Measurements from ENCODE around the gene F10.
"Not testable (repeated sequence)": the region's sequence is repeated elsewhere in the genome, so short reads cannot be mapped to it uniquely, and the experiment has no call there.

The F10 gene

DNA sequence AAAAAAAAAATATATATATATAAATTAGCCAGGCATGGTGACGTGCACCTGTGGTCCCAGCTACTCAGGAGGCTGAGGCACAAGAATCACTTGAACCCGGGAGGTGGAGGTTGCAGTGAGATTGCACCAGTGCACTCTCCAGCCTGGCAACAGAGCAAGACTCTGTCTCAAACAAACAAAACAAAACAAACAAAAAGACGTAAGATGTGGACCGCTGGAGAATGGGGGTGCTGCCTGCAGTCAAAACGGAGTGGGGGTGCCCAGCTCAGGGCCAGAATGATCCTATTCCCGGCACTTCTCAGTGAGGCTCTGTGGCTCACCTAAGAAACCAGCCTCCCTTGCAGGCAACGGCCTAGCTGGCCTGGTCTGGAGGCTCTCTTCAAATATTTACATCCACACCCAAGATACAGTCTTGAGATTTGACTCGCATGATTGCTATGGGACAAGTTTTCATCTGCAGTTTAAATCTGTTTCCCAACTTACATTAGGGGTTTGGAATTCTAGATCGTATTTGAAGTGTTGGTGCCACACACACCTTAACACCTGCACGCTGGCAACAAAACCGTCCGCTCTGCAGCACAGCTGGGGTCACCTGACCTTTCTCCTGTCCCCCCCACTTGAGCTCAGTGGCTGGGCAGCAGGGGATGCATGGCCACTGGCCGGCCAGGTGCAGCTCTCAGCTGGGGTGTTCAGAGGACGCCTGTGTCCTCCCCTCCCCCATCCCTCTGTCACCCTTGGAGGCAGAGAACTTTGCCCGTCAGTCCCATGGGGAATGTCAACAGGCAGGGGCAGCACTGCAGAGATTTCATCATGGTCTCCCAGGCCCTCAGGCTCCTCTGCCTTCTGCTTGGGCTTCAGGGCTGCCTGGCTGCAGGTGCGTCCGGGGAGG lies 17.3 kb upstream of the F10 start, which contains the start of gene F7:
Gene F7, plus strand, starts transcription at position 760 of the 889 bp plus-strand sequence. Its CDS starts 51 bp downstream, at position 811.
- H3K9me3 ChIP-seq (ENCODE audit: control insufficient read depth, insufficient read depth, low read length), result no peaks in the 10 kb centered on the region
- peaks cover 11% of the 10 kb centered on the region; the same call in 1 of the 2 replicates for H3K4me1 ChIP-seq (ENCODE audit: insufficient read depth, low read length)
- H3K36me3 ChIP-seq (ENCODE audit: insufficient read depth, low read length), result no peaks in the 10 kb centered on the region
- H3K9ac ChIP-seq (ENCODE audit: low read depth, low read length), result no peak within 1 kb of the TSS

DNA sequence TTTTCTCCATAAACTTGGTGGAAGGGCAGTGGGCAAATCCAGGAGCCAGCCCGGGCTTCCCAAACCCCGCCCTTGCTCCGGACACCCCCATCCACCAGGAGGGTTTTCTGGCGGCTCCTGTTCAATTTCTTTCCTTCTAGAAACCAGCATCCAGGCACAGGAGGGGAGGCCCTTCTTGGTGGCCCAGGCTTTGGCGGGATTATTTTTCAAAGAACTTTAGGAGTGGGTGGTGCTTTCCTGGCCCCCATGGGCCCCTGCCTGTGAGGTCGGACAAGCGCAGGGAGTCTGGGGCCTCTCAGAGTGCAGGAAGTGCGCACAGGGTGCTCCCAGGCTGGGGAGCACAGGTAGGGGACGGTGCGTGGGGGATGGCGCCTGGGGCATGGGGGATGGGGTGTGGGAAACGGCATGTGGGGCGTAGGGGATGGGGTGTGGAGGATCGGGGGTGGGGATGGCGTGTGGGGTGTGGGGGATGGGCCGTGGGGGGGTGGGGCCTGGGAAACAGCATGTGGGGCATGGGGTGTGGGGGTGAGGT lies 16.6 kb upstream of the F10 start:
- Histone ChIP-seq H3K9ac (ENCODE audit: low read depth, low read length) (no peak overlapping the region), H3K9me3 (ENCODE audit: control insufficient read depth, insufficient read depth, low read length) (no peaks in the 10 kb centered on the region), H3K36me3 (ENCODE audit: insufficient read depth, low read length) (no peaks in the 10 kb centered on the region), H3K4me1 (ENCODE audit: insufficient read depth, low read length) (peaks cover 11% of the 10 kb centered on the region; the same call in 1 of the 2 replicates)

DNA sequence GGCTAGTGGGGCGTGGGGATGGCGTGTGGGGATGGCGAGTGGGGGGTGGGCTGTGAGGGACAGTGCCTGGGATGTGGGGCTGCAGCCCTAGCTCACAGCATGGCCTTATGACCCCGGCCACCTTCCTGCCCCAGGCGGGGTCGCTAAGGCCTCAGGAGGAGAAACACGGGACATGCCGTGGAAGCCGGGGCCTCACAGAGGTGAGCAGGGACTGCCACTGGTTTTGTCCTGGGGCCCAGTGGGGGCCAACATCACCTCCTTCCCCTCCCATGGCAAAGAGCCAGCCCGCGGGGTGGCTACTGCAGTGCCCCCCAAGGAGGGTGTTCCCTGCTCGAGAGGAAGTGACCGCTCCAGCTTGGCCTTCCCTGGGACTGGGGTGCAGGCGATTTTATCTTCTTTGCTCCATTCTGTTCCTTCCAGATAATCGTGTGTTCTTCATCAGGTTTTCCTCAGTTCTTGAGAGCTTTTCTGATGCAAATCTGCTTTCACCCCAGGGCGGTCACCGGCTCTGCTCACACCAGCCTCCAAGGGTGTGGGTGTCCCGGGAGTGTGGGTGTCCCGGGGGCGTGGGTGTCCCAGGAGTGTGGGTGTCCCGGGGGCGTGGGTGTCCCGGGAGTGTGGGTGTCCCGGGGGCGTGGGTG lies 15.8 kb upstream of the F10 start:
- no peaks in the 10 kb centered on the region for H3K36me3 ChIP-seq (ENCODE audit: insufficient read depth, low read length)
- H3K4me1 ChIP-seq (ENCODE audit: insufficient read depth, low read length), result peaks cover 11% of the 10 kb centered on the region; the same call in 1 of the 2 replicates
- H3K9ac ChIP-seq (ENCODE audit: low read depth, low read length), result no peak overlapping the region
- H3K9me3 ChIP-seq (ENCODE audit: control insufficient read depth, insufficient read depth, low read length), result no peaks in the 10 kb centered on the region

DNA sequence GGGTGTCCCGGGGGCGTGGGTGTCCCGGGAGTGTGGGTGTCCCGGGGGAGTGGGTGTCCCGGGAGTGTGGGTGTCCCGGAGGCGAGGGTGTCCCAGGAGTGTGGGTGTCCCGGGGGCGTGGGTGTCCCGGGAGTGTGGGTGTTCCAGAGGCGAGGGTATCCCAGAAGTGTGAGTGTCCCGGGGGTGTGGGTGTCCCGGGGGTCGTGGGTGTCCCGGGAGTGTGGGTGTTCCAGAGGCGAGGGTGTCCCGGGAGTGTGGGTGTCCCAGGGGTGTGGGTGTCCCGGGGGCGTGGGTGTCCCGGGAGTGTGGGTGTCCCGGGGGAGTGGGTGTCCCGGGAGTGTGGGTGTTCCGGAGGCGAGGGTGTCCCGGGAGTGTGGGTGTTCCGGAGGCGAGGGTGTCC lies 14.1 kb upstream of the F10 start:
- H3K4me1 ChIP-seq (ENCODE audit: insufficient read depth, low read length), result peaks cover 11% of the 10 kb centered on the region; the same call in 1 of the 2 replicates
- H3K9ac ChIP-seq (ENCODE audit: low read depth, low read length); H3K9me3 ChIP-seq (ENCODE audit: control insufficient read depth, insufficient read depth, low read length); H3K36me3 ChIP-seq (ENCODE audit: insufficient read depth, low read length): not testable (repeated sequence)

DNA sequence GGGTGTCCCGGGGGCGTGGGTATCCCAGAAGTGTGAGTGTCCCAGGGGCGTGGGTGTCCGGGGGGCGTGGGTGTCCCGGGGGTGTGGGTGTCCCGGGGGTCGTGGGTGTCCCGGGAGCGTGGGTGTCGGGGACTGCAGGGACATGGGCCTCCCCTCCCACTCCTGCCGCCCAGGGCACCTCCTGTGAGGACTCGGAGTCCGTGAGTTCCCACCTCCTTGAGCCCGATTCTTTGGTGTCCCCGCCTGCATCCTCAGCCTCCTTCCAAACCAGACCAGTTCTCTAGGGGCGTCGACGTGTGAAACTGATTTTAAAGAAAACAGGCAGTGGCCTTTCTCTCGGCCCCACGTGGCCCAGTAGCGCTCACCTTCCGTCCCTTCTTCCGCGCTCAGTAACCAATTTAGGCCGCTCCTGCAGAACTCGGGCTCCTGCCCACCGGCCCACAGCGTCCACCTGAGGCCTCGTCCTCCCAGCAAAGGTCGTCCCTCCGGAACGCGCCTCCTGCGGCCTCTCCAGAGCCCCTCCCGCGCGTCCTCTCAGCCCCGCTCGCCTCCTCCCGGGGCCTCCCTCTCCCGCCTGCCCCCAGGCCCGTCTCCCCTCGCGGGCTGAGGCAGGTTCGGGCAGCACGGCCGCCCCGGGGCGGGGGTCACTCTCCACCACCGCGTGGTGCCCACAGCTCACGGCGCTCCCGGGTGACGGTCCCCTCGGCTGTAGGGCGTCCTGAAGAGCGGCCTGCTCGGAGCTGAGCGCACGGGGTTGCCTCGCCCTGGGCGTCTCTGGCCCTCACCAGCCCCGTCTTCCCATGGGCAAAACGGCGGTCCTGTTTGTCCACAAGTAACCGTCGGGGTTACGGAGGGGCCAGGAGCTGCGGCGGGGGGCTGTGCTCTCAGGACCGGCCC lies 13.2 kb upstream of the F10 start:
- peaks cover 11% of the 10 kb centered on the region; the same call in 1 of the 2 replicates for H3K4me1 ChIP-seq (ENCODE audit: insufficient read depth, low read length)
- H3K36me3 ChIP-seq (ENCODE audit: insufficient read depth, low read length), result no peaks in the 10 kb centered on the region
- H3K9me3 ChIP-seq (ENCODE audit: control insufficient read depth, insufficient read depth, low read length), result no peaks in the 10 kb centered on the region; the same call in 1 of the 2 replicates
- H3K9ac ChIP-seq (ENCODE audit: low read depth, low read length), result peak overlapping the region; percentile 53; the same call in 1 of the 2 replicates

DNA sequence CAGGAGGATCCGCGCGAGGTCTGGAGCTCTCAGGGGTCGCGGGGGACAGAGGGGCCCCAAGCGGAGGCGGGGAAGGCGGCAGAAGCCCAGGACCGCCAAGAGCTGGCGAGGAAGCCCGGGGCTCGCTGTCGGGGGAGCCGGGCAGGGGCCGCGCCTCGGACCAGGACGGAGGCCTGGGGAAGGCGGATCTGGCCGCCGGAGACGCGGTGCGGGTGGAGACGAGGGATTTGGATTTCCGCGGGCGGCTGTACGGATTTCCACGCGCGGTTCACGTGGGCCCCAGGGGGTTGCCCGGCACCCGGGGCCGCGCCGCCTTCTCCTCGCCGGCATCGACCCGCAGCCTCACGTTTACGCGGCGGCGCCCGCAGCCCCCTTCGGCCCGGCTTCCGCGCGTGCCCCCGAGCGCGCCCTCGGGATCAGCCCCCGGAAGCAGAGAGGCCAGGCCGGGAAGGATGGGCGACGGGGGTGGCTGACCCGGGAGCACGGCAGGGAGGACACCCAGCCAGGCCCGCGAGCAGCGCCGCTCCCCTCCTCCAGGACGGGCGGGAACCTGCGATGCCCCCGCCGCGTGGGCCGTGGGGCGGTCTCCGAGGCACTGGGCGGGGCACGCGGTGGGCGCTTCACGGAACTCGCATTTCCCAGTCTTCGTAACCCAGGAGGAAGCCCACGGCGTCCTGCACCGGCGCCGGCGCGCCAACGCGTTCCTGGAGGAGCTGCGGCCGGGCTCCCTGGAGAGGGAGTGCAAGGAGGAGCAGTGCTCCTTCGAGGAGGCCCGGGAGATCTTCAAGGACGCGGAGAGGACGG lies 12.3 kb upstream of the F10 start:
- Histone ChIP-seq H3K36me3 (ENCODE audit: insufficient read depth, low read length) (no peaks in the 10 kb centered on the region), H3K9me3 (ENCODE audit: control insufficient read depth, insufficient read depth, low read length) (peaks cover 3% of the 10 kb centered on the region; the same call in 1 of the 2 replicates), H3K4me1 (ENCODE audit: insufficient read depth, low read length) (peaks cover 10% of the 10 kb centered on the region; the same call in 1 of the 2 replicates), H3K9ac (ENCODE audit: low read depth, low read length) (peak overlapping the region; percentile 53)

DNA sequence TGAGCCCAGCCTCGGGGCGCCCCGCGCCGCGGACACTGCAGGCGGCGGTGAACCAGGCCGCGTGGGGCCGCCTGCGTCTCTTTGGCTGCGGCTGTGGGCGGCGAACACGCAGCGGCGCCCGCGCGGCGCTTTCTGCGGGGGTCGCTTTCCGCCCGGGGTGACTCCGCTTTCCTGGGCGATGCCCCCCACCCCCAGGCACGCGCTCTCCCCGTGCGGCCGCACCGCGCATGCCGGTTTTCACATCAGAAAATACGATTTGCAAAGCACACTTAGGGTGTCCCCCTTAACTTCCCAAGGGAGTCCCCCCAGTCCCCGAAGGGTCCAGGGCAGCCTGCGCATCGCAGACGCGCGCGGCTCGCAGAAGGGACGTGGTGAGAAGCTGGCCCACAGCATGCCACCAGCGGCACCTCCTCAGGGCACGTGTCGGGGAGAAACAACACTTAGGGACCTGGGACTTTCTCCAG lies 11.7 kb upstream of the F10 start:
- Histone ChIP-seq H3K9me3 (ENCODE audit: control insufficient read depth, insufficient read depth, low read length) (peaks cover 3% of the 10 kb centered on the region; the same call in 1 of the 2 replicates), H3K4me1 (ENCODE audit: insufficient read depth, low read length) (0 out of 2 replicates have a peak, but pooled peaks cover 4% of the 10 kb centered on the region), H3K36me3 (ENCODE audit: insufficient read depth, low read length) (no peaks in the 10 kb centered on the region), H3K9ac (ENCODE audit: low read depth, low read length) (peak overlapping the region; percentile 53)

DNA sequence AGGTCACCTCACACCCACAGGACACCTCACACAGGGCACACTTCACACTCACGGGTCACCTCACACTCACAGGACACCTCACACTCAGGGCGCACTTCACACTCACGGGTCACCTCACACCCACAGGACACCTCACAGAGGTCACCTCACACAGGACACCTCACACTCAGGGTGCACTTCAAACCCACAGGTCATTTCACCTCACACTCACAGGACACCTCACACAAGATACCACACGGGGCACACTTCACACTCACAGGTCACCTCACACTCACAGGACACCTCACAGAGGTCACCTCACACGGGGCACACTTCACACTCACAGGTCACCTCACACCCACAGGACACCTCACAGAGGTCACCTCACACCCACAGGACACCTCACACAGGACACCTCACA lies 10.8 kb upstream of the F10 start:
- H3K9me3 ChIP-seq (ENCODE audit: control insufficient read depth, insufficient read depth, low read length); H3K4me1 ChIP-seq (ENCODE audit: insufficient read depth, low read length); H3K36me3 ChIP-seq (ENCODE audit: insufficient read depth, low read length); H3K9ac ChIP-seq (ENCODE audit: low read depth, low read length): not testable (repeated sequence)

DNA sequence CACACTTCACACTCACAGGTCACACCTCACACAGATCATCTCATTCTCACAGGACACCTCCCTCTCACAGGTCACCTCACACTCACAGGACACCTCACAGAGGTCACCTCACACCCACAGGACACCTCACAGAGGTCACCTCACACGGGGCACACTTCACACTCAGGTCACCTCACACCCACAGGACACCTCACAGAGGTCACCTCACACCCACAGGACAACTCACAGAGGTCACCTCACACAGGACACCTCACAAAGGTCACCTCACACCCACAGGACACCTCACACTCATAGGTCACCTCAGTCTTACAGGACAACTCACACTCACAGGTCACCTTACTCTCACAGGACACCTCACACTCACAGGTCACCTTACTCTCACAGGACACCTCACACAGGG lies 10.1 kb upstream of the F10 start:
- H3K9ac ChIP-seq (ENCODE audit: low read depth, low read length); H3K36me3 ChIP-seq (ENCODE audit: insufficient read depth, low read length); H3K4me1 ChIP-seq (ENCODE audit: insufficient read depth, low read length); H3K9me3 ChIP-seq (ENCODE audit: control insufficient read depth, insufficient read depth, low read length): not testable (repeated sequence)

DNA sequence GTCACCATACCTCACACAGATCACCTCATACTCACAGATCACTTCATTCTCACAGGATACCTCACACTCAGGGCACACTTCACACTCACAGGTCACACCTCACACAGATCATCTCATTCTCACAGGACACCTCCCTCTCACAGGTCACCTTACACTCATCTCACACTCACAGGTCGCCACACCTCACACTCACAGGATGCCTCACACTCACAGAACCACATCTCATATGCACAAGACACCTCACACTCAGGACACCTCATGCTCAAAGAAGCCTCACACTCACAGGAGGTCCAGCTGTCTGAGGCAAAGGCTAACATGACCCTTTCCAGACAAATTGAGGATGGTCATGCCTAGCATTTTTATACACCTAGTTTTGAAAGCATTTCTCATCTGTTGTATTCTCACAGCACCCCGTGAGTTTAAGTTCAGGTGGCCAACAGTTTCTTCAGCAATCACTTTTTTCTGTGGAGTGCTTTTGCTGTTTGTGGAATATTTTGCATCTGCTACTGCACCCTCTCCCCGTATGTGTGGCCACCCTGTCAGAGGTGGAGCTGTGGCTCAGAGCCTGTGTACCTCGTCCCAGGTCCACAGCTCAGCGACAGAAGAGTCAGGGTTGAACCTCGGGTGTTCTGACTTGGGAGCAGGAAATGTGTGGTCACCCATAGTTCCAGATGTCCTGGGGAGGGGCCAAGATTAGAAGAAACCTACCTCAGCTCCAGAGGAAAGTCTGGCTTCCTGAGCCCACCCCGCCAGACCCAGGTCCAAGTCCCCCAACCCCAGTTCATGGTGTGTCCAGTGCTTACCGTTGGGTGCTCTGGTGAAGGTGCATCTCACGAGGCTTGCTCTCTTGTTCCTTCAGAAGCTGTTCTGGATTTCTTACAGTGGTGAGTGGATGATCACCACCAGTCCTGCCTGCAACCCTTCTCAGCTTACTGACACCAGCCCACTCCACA lies 9.4 kb upstream of the F10 start:
- Histone ChIP-seq H3K9ac (ENCODE audit: low read depth, low read length) (no peak overlapping the region), H3K4me1 (ENCODE audit: insufficient read depth, low read length) (0 out of 2 replicates have a peak, but pooled peaks cover 4% of the 10 kb centered on the region), H3K36me3 (ENCODE audit: insufficient read depth, low read length) (no peaks in the 10 kb centered on the region), H3K9me3 (ENCODE audit: control insufficient read depth, insufficient read depth, low read length) (peaks cover 3% of the 10 kb centered on the region; the same call in 1 of the 2 replicates)

DNA sequence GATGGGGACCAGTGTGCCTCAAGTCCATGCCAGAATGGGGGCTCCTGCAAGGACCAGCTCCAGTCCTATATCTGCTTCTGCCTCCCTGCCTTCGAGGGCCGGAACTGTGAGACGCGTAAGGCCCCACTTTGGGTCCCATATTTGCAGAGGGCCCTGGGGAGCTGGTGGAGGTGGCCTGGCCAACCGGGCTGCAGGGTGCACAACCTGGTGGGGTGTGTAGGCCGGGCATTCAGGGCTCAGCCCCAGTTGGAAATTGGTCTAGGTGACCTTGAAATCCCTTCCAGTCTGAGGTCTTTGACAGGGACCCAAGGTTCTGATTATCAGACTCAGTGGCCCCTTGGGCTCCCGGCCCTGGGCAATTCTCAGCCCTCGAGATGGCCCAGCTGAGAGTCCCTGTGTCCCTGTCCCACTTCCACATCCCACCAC lies 8.7 kb upstream of the F10 start:
- Histone ChIP-seq H3K36me3 (ENCODE audit: insufficient read depth, low read length) (no peaks in the 10 kb centered on the region), H3K9ac (ENCODE audit: low read depth, low read length) (no peak overlapping the region), H3K9me3 (ENCODE audit: control insufficient read depth, insufficient read depth, low read length) (peaks cover 3% of the 10 kb centered on the region; the same call in 1 of the 2 replicates), H3K4me1 (ENCODE audit: insufficient read depth, low read length) (0 out of 2 replicates have a peak, but pooled peaks cover 4% of the 10 kb centered on the region)

All from ES-I3 (cell line).